Liver (tissue), 3 donors: ENCODE results near the gene P2RX3.

ENCODE experiments used
- CTCF ChIP-seq: fragments of 150-350 bp; IDR thresholded peaks from 2 replicates; pipeline ENCODE4 v1.5.1; 2017; ENCODE audit warnings: improper control_type of control experiment, low read depth, low read length; ENCODE audit not compliant: missing input control
- EGR1 ChIP-seq, 2 donors: IDR thresholded peaks; 2 replicates each; pipeline ENCODE4 v1.6.1; 2016 to 2018; ENCODE audit warnings: antibody characterized with exemption in 2 of 2, low read depth in 2 of 2
- FOXA1 ChIP-seq: IDR thresholded peaks from 2 replicates; pipeline ENCODE4 v1.6.1; 2016; ENCODE audit warnings: antibody characterized with exemption
- RXRA ChIP-seq, 2 donors: IDR thresholded peaks; 2 replicates each; pipeline ENCODE4 v1.6.1; 2017 to 2018; ENCODE audit warnings: antibody characterized with exemption in 2 of 2, mild to moderate bottlenecking in 1 of 2
- TAF1 ChIP-seq: conservative IDR thresholded peaks from 2 replicates; pipeline ENCODE4 v1.6.1; 2016; ENCODE audit warnings: antibody characterized with exemption, mild to moderate bottlenecking
- donor health status: healthy.
- donor health status: healthy.

- no peak for TF ChIP-seq CTCF
- TF ChIP-seq RXRA (IDR thresholded peaks at IDR 0.05), result no peak
- no peak for TF ChIP-seq FOXA1
- TF ChIP-seq EGR1 (IDR thresholded peaks at IDR 0.05; ENCODE audit: low read depth in 2 of 2), result no peak
- no peak for TF ChIP-seq TAF1
Measured at GRCh38 chr11:57386178-57386940, 48.2 kb downstream of the P2RX3 start.
